ENCODE data around the gene SORCS3.

- TF ChIP-seq, protein P1, sequence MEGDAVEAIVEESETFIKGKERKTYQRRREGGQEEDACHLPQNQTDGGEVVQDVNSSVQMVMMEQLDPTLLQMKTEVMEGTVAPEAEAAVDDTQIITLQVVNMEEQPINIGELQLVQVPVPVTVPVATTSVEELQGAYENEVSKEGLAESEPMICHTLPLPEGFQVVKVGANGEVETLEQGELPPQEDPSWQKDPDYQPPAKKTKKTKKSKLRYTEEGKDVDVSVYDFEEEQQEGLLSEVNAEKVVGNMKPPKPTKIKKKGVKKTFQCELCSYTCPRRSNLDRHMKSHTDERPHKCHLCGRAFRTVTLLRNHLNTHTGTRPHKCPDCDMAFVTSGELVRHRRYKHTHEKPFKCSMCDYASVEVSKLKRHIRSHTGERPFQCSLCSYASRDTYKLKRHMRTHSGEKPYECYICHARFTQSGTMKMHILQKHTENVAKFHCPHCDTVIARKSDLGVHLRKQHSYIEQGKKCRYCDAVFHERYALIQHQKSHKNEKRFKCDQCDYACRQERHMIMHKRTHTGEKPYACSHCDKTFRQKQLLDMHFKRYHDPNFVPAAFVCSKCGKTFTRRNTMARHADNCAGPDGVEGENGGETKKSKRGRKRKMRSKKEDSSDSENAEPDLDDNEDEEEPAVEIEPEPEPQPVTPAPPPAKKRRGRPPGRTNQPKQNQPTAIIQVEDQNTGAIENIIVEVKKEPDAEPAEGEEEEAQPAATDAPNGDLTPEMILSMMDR (conservative IDR thresholded peaks at IDR 0.05; ENCODE audit: low read depth, low read length), result no peak
- TF ChIP-seq POLR2A (IDR thresholded peaks at IDR 0.05; ENCODE audit: low read depth, low read length), result no peak
- no peak for TF ChIP-seq RAD21 (IDR thresholded peaks at IDR 0.05; ENCODE audit: low read length)
- TF ChIP-seq MXI1 (IDR thresholded peaks at IDR 0.05; ENCODE audit: borderline replicate concordance, low read depth, low read length), result no peak
- TF ChIP-seq MAFK (IDR thresholded peaks at IDR 0.05; ENCODE audit: low read depth, low read length), result no peak
- TF ChIP-seq SMC3 (IDR thresholded peaks at IDR 0.05; ENCODE audit: low read depth, low read length), result no peak
- TF ChIP-seq NFE2L2 (IDR thresholded peaks at IDR 0.05; ENCODE audit: low read depth, low read length), result no peak
- no peak for TF ChIP-seq FOS (IDR thresholded peaks at IDR 0.05; ENCODE audit: low read depth, low read length)
- no peak for TF ChIP-seq CHD1 (IDR thresholded peaks at IDR 0.05; ENCODE audit: low read depth, low read length)
- no peak for TF ChIP-seq CEBPB (IDR thresholded peaks at IDR 0.05; ENCODE audit: low read depth, low read length)
Measured at GRCh38 chr10:105262666-105263065, 621.6 kb downstream of the SORCS3 start.

Data from IMR-90 (cell line).